Renal cortical epithelial cell (primary cell): Measurements from ENCODE around the gene SORCS2. TPM values are rescaled to one million over a fixed set of nuclear protein-coding genes. Genes with fewer than 3 reads are reported as not detected.

Experiments used
- DNase-seq: peaks from one replicate; pipeline ENCODE4 v3.0.0-alpha.2; 2011; ENCODE audit warnings: low read depth
- total RNA-seq: library from RNA; depleted of rRNA; stranded (reverse); fragments of >200 nt; gene quantifications from 2 replicates; pipeline ENCODE4 v1.2.3, GENCODE V29; 2014

Gene SORCS2
- total RNA-seq, 1 donor from 2014 or later: 11.0 TPM

DNA sequence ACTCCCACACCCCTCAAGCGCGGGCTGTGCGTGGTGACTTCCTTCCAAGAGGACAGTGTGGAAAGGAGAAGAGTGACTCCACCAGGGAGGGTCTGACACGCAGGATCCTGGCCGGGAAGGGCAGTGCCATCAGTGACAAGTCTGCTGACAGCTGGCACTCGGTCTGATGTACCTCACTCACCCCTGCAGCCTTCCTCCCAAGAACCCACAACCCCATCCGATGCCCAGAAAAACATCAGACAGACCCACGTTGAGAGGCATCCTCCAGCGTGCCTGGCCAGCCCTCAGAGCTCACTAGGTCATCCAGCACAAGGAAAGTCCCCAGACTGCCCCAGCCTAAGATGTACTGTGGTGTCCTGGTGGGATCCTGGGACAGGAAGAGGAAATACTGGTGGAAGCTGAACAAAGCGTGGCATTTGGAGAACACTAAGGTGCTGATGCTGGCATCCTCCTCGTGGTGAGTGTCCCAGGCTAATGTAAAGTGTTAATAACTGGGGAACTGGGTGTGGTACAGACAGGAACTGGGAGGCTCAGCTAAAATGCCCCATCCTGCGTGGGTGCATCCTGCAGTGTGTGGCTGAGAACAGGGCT is 442.4 kb downstream of the SORCS2 start:
- no peak for DNase-seq

DNA sequence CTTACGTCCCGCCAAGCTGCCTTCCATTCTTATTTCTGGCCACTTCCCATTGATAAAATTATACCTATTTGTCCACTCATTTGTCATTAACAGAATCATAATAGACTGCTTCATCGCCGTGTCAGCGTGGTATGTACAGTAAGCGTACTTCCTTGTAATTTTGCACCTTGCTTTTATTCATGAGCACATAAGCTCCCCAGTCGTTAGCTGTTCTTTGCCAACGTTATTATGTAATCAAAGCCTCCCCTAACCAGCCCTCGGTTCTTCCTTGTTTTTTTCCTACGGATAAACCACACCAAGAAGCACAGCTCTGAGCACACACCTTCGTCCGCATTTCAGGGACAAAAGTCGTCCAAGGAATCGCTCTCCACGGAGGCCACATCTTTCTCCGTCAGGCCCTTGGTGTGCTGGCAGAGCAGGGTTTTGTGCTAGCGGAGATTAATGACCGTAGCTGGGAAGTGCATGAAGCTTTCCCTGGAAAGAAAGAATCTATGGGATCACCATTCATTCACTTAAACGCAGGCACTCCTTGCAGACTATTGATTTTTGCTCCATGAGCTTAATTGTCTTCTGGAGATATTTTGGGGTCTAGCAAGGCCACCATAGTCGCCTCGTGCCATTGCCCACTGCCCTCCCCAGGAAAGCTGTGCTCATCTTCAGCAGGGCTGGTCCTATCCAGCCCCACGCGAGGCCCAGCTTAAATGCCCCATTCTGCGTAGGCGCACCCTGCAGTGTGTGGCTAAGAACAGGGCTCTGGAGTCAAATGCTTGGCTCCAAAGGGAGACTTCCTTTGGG is 443.3 kb downstream of the SORCS2 start:
- no peak for DNase-seq

DNA sequence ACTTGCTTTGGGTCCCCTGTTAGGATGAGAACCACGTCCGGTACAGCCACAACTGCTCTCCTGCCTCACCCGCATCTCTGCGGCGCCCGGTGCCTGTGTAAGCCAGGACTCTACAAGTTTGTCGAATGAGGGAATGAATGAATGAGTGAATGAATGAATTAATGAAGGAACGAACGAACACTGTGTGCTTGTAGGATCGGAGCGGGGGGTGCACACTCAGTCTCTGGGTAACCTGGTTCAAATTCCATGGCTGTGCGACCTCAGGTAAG is 443.8 kb downstream of the SORCS2 start:
- DNase-seq: no peak

DNA sequence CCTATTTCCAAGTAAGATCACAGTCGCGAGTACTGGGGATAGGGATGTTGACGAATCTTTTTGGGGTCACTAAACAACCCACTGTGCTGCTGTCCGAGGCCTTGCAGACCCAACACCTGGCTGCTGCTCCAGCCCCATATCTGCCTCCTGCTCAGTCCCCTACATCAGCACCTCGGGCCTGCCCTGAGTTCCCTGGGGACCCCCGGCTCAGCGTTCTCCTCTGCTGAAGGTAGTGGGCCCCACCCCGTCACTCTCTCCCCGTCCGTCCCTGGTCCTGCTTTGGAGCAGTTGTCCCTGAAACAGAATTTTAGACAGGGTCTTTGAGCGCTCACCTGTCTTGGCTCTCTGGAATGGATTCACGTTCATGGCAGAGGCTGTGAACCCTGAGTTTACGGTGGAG is 444.8 kb downstream of the SORCS2 start:
- no peak for DNase-seq

GRCh38 chr4:7637971-7638370 is 445.6 kb downstream of the SORCS2 start:
- DNase-seq: no peak

DNA sequence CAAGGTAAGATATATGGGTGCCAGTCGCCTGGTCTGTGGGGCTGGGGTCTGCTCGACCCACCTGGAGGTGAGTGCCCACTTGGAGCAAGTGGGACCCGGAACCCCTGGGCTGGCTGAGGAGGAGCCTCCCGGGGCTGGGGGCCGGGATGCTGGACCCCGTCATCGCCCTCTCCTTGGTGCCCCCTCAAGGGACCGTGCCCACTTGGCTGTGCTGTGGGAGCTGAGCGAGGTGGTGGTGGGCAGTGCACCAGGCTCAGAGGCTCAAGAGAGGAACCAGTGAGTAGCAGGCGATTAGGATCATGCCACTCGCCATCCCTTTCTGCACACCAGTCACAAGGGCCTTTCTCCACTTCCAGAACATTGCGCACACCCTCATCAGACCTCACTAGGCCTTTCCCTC is 446.2 kb downstream of the SORCS2 start:
- no peak for DNase-seq

DNA sequence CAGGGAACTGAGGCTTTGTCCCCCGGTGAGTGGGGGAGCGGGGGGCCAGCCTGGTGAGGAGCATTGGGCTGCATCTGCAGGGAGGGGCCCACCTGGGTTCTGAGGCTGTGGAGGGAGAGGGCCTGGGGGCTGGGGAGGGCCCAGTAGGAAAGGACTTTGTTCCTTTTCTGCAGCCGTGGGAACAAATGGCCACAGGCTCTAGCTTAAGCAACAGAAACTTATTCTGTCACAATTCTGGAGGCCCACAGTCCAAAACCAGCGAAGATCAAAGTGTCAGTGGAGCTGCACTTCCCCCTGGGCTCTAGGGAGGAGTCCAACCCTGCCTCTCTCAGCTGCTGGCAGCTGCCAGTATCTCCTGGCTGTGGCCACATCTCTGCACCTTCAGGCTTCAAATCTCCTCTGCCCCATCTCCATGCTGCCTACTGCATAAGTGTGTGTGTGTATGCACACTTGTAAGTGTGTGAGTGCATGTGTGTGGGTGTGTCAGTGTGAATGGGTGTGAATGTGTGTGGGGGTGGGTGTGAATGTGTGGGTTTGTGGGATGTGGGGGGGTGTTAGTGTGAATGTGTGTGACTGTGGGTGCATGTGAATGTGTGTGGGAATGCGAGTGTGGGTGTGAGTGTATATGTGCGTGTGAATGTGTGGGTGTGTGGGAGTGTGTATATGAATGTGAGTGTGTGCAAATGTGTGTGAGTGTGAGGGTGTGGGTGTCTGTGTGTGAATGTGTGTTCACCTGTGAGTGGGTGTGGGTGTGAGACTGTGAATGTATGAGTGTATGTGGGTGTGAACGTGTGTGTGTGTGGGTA is 446.8 kb downstream of the SORCS2 start:
- DNase-seq: no peak

DNA sequence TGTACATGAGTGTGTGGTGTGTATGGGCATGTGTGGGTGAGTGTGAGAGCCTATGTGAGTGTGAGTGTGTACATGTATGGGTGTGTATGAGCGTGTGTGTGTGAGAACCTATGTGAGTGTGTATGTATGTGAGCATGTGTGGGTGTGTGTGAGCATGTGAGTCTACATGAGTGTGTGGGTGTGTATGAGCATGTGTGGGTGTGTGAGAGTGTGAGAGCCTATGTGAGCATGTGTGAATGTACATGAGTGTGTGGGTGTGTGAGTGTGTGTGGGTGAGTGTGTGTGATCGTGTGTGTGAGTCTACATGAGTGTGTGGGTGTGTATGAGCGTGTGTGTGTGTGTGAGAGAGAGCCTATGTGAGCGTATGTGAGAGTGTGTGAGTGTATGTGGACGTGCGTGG is 447.8 kb downstream of the SORCS2 start:
- DNase-seq: no peak

- DNase-seq: no peak
Observed at GRCh38 chr4:7641712-7642111, 449.4 kb downstream of the SORCS2 start.

DNA sequence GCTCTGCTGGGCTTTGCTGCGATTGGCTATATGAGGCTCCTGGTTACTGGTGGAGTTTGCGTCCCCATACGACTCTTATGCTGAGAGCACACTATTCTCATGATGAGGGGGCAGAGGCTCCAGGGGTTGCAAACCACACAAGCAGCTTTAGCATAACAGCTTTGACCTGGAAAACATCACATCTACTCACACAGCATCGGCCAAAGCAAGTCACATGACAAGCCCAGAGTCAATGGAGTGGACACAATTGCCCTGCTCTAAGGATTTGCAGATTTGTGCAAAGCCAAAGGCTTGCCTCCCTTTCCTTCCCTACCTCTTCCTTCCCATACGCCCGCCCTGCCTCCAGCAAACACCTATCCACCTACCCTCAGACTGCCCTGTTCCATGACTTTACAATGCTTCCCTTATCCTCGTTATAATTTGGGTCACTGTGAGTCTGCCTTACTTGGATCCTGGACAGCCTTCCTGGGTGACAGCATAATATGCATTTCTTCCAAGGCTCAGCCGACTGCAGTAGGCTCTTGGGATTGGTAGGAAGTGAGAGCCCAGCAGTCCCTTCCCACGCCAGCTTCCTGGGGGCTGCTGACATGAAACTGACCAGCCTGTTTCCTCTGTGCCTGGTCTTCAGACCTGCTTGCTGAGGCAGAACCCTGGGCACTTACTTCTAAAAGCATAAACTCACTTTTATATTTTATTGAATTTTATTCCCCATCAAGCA is 450.6 kb downstream of the SORCS2 start:
- no peak for DNase-seq

GRCh38 chr4:7645158-7645557 is 452.8 kb downstream of the SORCS2 start:
- no peak for DNase-seq

DNA sequence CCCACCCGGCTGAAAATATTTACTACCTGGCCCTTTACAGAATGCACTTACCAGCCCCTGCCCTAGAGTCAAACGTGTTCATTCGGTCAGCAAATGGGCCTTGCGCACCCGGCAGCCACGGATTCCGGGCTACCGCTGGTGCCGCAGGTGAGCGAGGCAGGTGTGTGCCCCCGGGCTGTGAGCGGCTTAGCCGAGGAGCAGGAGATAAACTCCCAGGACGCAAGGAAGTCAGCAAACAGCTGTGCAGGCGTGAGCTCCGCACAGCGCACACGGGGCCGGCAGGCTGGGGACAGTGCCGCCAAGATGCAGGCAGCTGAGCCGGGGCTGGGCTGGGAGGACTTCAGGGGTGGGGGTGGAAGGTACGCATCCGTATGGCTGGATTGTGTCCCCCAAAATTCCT is 453.6 kb downstream of the SORCS2 start:
- no peak for DNase-seq

GRCh38 chr4:7646384-7647061 is 454.2 kb downstream of the SORCS2 start:
- DNase-seq: no peak

- no peak for DNase-seq
Observed at GRCh38 chr4:7647186-7647585, 454.8 kb downstream of the SORCS2 start.

GRCh38 chr4:7647600-7648543 is 455.5 kb downstream of the SORCS2 start:
- peak; percentile 35 for DNase-seq

- DNase-seq: no peak
Observed at GRCh38 chr4:7648544-7649395, 456.4 kb downstream of the SORCS2 start.

DNA sequence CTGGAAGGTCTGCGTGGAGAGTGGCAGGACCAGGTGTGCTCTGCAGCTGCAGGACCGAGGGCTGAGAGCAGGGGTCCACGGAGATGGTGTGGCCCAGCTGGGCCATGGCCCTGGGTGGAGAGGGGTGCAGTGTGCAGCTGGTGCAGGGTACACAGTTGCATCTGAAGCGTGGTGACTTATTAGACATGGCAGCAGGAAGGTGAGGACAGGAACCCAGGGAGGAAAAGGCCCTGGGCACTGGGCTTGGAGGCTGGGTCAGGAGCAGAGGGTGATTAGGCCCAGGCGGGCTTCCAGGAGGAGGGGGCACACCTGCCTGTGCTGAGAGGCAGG is 457.0 kb downstream of the SORCS2 start:
- no peak for DNase-seq

DNA sequence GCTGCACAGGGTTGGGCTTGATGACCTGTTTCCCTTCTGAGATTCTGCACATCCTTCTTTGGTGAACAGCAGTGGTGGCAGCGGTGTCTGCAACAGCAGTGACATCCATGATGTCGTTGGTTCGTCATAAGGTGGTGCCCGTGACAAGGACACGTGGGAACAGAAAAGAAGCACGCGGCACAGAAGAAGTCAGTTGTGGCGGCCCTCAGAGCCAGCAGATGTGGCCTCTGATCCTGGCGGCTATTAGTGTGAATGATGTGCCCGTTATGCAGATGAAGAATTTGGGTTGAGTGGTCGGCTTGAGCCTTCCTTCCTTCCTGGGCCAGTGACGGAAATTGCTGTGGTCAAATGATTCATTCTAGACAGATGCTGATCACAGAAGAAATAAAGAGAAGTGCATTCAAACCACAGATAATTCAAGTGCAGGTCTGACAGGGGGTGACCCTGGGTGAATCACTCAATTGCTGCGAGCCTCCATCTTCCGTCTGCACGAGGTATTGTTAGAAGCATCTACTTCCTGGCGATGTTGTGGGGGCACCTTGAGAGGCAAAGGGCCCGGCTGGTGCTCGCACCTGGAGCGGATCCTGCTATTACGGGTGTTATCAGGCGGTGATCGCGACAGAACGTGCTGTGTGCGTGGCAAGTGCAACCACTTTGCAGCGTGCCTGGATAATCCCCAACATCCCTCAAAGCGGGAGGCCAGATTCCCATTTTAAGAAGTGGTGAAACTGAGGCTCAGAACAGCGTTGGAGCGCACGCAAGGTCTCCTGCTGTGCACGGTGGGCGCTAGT is 457.6 kb downstream of the SORCS2 start:
- peak; percentile 74 for DNase-seq
